ENCODE data around the gene MARCO. TPM values are rescaled to one million over a fixed set of nuclear protein-coding genes. Genes with fewer than 3 reads are reported as not detected.

The MARCO gene
- total RNA-seq, 1 donor from 2014 or later: 5.6 TPM

DNA sequence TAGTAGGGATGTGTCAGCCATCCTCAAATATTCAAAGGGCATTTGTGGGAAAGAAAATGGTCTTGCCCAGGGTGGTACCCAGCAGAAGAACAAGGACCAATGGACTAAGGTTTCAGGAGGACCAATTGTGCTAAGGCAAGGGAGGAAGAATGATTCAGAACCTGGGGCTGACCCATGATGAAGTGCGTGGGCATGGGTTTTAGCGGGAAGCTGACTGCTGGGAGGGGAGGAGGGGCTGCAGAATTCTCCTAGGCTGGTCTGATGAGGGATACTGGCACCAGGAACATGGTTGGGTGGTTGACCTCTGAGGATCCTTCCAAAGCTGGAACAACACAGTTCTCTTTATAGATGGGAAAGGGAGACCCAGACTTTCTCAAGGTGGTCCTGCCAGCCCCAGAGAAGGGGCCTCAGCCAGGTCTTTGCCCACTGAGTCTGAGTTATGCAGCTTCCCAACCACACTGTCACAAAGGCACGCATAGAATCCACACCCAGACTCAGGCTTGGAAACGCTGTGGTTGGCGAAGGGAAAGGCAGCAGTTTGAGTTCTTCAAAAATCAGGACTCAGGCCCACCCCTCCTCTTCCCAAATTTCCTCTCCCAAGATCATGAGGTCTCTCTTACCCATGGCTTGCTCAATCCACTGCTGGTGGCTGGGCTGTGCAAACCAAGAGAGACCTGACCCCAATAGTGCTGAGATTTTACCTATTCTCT lies 37.3 kb downstream of the MARCO start:
- H3K36me3 ChIP-seq: no peaks in the 10 kb centered on the region
- H3K4me3 ChIP-seq: no peak overlapping the region
- no peaks in the 10 kb centered on the region for H3K4me1 ChIP-seq
- peak in 1 of 2 donors; percentile 28 for DNase-seq (ENCODE audit: extremely low spot score in 2 of 2)
- intact Hi-C loops (cut with DNase I): no loop called here
- H3K27ac ChIP-seq: no peak overlapping the region
- no peak for TF ChIP-seq POLR2A (IDR thresholded peaks at IDR 0.05)
- no peak for TF ChIP-seq POLR2AphosphoS5 (IDR thresholded peaks at IDR 0.05; ENCODE audit: insufficient read depth in 1 of 2, low read depth in 1 of 2)
- TF ChIP-seq CTCF (IDR thresholded peaks at IDR 0.05): no peak
- no peaks in the 10 kb centered on the region for H3K9me3 ChIP-seq
- H3K27me3 ChIP-seq: no peaks in the 10 kb centered on the region

DNA sequence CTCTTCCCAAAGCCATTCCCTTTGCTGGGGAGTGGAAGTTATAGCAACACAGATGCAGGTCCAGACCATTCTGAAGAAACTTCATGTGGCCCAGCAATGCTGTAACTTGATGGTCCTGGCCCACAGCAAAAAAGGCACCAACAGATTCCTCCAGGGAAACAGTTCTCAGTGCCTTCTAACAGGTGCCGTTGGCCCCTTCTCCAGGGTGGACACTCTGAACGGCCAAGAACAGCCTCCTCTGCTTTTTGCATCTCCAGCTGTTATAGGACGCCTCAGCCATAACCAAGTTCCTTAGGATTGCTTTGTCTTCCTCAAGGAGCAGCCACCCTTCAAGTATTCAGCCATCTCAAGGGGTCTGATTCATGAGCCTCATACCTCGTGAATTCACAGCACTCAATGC lies 38.0 kb downstream of the MARCO start:
- Histone ChIP-seq H3K9me3 (no peaks in the 10 kb centered on the region), H3K36me3 (no peaks in the 10 kb centered on the region), H3K4me3 (no peak overlapping the region), H3K27me3 (no peaks in the 10 kb centered on the region), H3K27ac (no peak overlapping the region), H3K4me1 (no peaks in the 10 kb centered on the region)
- peak in 1 of 2 donors; percentile 49 for DNase-seq (ENCODE audit: extremely low spot score in 2 of 2)
- intact Hi-C loops (cut with DNase I): no loop called here
- TF ChIP-seq POLR2A (IDR thresholded peaks at IDR 0.05) (no peak), POLR2AphosphoS5 (IDR thresholded peaks at IDR 0.05; ENCODE audit: insufficient read depth in 1 of 2, low read depth in 1 of 2) (no peak), CTCF (IDR thresholded peaks at IDR 0.05) (no peak)

DNA sequence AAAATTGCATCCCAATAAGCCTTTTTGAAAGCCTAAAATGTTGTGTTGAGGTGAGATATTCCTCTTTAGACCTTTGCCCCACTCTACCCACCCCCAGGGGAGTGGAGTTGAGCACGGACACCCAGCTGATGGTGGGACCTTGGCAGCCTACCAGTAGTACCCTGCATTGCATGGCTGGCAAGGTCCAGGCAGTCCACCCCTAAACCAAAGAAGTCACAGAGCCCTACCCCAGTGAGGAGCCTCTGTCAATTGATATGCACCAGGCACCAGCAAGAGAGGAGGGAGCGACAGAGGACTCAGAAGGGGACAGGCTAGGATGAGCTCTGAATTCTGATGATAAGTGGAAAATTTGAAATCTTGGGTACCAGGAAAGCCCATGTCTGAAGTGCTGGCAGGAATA lies 38.6 kb downstream of the MARCO start:
- Histone ChIP-seq H3K27ac (no peak overlapping the region), H3K27me3 (no peaks in the 10 kb centered on the region), H3K9me3 (no peaks in the 10 kb centered on the region), H3K4me3 (no peak overlapping the region), H3K36me3 (no peaks in the 10 kb centered on the region), H3K4me1 (no peaks in the 10 kb centered on the region)
- intact Hi-C loops (cut with DNase I): no loop called here
- no peak for TF ChIP-seq CTCF (IDR thresholded peaks at IDR 0.05)
- DNase-seq (ENCODE audit: extremely low spot score in 2 of 2): peak in 1 of 2 donors; percentile 49

DNA sequence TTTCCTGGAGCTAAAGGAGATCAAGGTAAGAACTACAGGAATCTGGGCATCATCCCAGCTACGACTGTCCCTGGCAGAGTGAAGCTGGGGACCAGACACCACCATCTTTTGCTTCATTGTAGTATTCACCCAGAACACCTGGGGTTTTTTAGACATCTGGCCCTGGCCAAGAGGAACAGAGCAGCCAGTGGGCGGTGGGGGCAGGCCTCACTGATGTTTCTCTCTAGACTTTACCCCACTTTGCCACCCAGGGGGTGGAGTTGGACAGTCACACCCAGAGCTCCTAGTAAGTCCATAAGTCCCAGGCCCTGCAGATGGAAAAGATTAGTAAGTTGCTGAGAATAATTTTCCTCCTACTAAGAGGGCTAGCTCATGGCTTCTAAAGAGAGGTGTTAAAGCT lies 39.6 kb downstream of the MARCO start:
- intact Hi-C loops (cut with DNase I): no loop called here
- Histone ChIP-seq H3K27me3 (no peaks in the 10 kb centered on the region), H3K4me3 (no peak overlapping the region), H3K36me3 (no peaks in the 10 kb centered on the region), H3K4me1 (no peaks in the 10 kb centered on the region), H3K27ac (no peak overlapping the region), H3K9me3 (no peaks in the 10 kb centered on the region)
- peak; percentile 43 to 47 for DNase-seq (ENCODE audit: extremely low spot score in 2 of 2)
- TF ChIP-seq POLR2A (IDR thresholded peaks at IDR 0.05): no peak
- no peak for TF ChIP-seq CTCF (IDR thresholded peaks at IDR 0.05)
- TF ChIP-seq POLR2AphosphoS5 (IDR thresholded peaks at IDR 0.05; ENCODE audit: insufficient read depth in 1 of 2, low read depth in 1 of 2): no peak

- Histone ChIP-seq H3K27me3 (no peaks in the 10 kb centered on the region), H3K36me3 (no peaks in the 10 kb centered on the region), H3K9me3 (no peaks in the 10 kb centered on the region), H3K27ac (no peak overlapping the region), H3K4me3 (no peak overlapping the region), H3K4me1 (no peaks in the 10 kb centered on the region)
- DNase-seq (ENCODE audit: extremely low spot score in 2 of 2): peak; percentile 77 to 88
- TF ChIP-seq CTCF (IDR thresholded peaks at IDR 0.05) (no peak), POLR2A (IDR thresholded peaks at IDR 0.05) (no peak), POLR2AphosphoS5 (IDR thresholded peaks at IDR 0.05; ENCODE audit: insufficient read depth in 1 of 2, low read depth in 1 of 2) (no peak)
- intact Hi-C loops (cut with DNase I): no loop called here
Measured at GRCh38 chr2:118982039-118982438, 40.0 kb downstream of the MARCO start.

Data from vagina (tissue), 2 donors.